Calu3 (cell line): Measurements from ENCODE around the gene CLDND2. TPM values are rescaled to one million over a fixed set of nuclear protein-coding genes. Genes with fewer than 3 reads are reported as not detected.

ENCODE experiments used
- BruUV-seq: library from RNA; stranded (reverse); fragments of 400-500 nt; replicated peaks from 2 replicates; lab custom pipeline; 2021; lab: Mats Ljungman, UMichigan
- CTCF ChIA-PET: fragments of 300-600 bp; sonication (Branson Sonifier 250); formaldehyde crosslinking; loops from one replicate; lab custom pipeline; 2022; ENCODE audit warnings: antibody characterized with exemption; lab: Charles Lee
- DNase-seq: peaks from one replicate; pipeline ENCODE4 v3.0.0; 2022
- H3K27ac Mint-ChIP-seq: one replicate; pipeline ENCODE4 v1.8.0; 2022; ENCODE audit warnings: mixed read lengths; ENCODE audit not compliant: unreplicated experiment
- H3K27me3 Mint-ChIP-seq: one replicate; pipeline ENCODE4 v1.8.0; 2022; ENCODE audit warnings: mixed read lengths; ENCODE audit not compliant: unreplicated experiment
- H3K36me3 Mint-ChIP-seq: one replicate; pipeline ENCODE4 v1.8.0; 2022; ENCODE audit warnings: mild to moderate bottlenecking, moderate library complexity, mixed read lengths; ENCODE audit not compliant: insufficient read depth, unreplicated experiment
- H3K4me1 Mint-ChIP-seq: one replicate; pipeline ENCODE4 v1.8.0; 2022; ENCODE audit warnings: mild to moderate bottlenecking, low read depth, mixed read lengths; ENCODE audit not compliant: unreplicated experiment
- H3K4me3 Mint-ChIP-seq: one replicate; pipeline ENCODE4 v1.8.0; 2022; ENCODE audit warnings: mild to moderate bottlenecking, low read depth, moderate library complexity, mixed read lengths; ENCODE audit not compliant: unreplicated experiment
- H3K9me3 Mint-ChIP-seq: one replicate; pipeline ENCODE4 v1.8.0; 2022; ENCODE audit warnings: low read depth, mixed read lengths; ENCODE audit not compliant: unreplicated experiment
- intact Hi-C: fragments of 100-400 bp; cut with micrococcal nuclease; formaldehyde crosslinking; loops from one replicate; pipeline ENCODE4 v1.10.0; 2022; ENCODE audit not compliant: unreplicated experiment
- total RNA-seq: library from RNA; stranded (reverse); gene quantifications from 2 replicates; pipeline ENCODE4 v1.2.3, GENCODE V29; 2022
- TF ChIP-seq, protein P1 (sequence below): fragments of 200-600 bp; IDR thresholded peaks from one replicate; pipeline ENCODE4 v1.8.0; 2022; ENCODE audit warnings: antibody characterized with exemption; ENCODE audit not compliant: unreplicated experiment

Gene CLDND2
- total RNA-seq, 1 experiment from 2014 or later, result 1.2 TPM

DNA sequence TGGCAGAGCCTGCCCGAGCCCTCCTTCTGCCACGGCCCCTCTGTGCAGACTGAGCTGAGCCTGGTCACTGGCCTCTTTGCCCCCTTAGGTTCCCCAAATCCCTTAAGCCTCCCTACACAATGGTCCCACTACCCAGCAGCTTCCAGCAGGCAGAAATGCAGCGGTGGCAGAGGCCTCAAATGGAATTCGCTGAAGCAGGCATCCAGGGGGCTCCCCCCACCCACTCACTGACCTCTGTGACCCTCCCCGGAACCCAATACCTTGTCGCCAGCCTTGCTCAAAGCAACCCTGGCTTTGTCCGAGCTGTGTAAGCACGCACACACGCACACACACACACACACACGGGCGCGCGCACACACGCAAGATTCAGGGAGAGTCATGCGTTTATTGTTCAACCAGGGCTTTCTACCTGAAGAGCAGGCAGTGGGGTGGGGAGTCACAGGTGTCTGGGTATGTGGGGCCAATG, 19.2 kb upstream of the CLDND2 start, which contains the start of gene LIM2:
TSS of gene LIM2 (minus strand) at position 51 of the 466 bp plus-strand sequence. CDS start 531 bp downstream, outside the sequence.
- H3K4me3 Mint-ChIP-seq, result no peak within 1 kb of the TSS
- no TSS peak for BruUV-seq

DNA sequence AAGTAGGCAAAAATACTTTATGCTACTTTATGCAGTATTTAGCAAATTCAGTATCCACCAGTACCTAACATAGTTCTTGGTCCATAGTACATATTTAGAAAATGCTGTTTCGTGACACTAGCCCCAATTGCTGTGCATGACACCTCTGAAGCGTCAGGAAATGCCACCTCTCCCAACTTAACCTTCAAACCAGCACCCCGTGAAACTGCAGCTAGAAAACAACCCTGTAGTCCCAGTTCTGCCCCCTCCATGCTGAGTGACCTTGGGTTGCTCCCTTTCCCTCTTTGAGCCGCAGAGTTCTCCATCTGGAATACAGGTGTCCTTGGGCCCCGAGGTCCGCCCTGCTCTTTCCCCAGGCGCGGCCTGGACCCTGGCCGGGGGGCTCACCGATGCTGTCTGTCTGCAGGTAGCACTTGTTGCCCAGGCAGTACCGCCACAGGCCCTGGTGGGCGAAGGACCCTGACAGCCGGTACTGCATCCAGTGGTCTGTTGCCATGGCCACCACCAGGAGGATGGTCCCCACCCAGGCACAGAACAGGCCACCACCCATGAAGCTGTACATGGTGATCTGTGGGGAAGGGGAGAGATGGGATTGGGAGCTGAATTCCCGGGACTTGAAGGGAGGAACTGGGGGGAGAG, 18.2 kb upstream of the CLDND2 start:
- Mint-ChIP-seq H3K27me3 (peaks cover 26% of the 10 kb centered on the region), H3K4me1 (no peaks in the 10 kb centered on the region), H3K27ac (no peak overlapping the region), H3K4me3 (no peak overlapping the region), H3K36me3 (peaks cover 6% of the 10 kb centered on the region), H3K9me3 (no peaks in the 10 kb centered on the region)
- TF ChIP-seq, protein P1, sequence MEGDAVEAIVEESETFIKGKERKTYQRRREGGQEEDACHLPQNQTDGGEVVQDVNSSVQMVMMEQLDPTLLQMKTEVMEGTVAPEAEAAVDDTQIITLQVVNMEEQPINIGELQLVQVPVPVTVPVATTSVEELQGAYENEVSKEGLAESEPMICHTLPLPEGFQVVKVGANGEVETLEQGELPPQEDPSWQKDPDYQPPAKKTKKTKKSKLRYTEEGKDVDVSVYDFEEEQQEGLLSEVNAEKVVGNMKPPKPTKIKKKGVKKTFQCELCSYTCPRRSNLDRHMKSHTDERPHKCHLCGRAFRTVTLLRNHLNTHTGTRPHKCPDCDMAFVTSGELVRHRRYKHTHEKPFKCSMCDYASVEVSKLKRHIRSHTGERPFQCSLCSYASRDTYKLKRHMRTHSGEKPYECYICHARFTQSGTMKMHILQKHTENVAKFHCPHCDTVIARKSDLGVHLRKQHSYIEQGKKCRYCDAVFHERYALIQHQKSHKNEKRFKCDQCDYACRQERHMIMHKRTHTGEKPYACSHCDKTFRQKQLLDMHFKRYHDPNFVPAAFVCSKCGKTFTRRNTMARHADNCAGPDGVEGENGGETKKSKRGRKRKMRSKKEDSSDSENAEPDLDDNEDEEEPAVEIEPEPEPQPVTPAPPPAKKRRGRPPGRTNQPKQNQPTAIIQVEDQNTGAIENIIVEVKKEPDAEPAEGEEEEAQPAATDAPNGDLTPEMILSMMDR, result no peak
- no TSS peak for BruUV-seq
- CTCF ChIA-PET, result no interaction called here
- intact Hi-C loops, result no loop called here
- DNase-seq, result no peak

More for the DNA sequence above, 19.2 kb upstream of the CLDND2 start, which contains the start of gene LIM2:
- TF ChIP-seq, protein P1, result no peak
- peaks cover 6% of the 10 kb centered on the region for H3K36me3 Mint-ChIP-seq
- no peak within 1 kb of the TSS for H3K27ac Mint-ChIP-seq
- no peaks in the 10 kb centered on the region for H3K9me3 Mint-ChIP-seq
- intact Hi-C loops, result no loop called here
- no peaks in the 10 kb centered on the region for H3K4me1 Mint-ChIP-seq
- H3K27me3 Mint-ChIP-seq, result peaks cover 17% of the 10 kb centered on the region
- CTCF ChIA-PET, result interaction anchor here (0.9 kb wide), 1 partner anchor 21 kb away, joined by 3 read pairs; no protein-coding TSS in a partner anchor
- DNase-seq, result no peak

DNA sequence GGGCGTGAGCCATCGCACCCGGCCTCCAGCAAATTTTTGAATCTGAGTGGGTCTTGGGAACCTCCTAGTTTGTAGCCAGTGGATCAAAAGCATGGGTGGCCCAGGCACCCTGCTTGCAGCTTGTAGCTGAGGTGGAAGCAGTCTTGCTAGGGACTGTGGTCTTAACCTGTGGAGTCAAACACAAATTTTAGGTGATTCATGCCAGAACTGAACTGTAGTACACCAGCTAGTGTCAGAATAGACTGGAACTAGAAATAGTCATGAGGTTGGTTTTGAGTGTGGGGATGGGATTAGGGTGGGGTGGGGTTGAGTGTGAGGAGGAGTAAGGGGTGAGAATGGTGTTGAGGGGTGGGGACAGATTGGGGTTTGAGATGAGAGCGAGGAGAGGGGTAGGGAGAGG, 13.2 kb upstream of the CLDND2 start:
- Mint-ChIP-seq H3K36me3 (no peaks in the 10 kb centered on the region), H3K4me3 (no peak overlapping the region), H3K27ac (no peak overlapping the region), H3K4me1 (no peaks in the 10 kb centered on the region), H3K27me3 (peaks cover 17% of the 10 kb centered on the region), H3K9me3 (no peaks in the 10 kb centered on the region)
- intact Hi-C loops, result no loop called here
- TF ChIP-seq, protein P1, result no peak
- CTCF ChIA-PET, result interaction anchor here (0.7 kb wide), 1 partner anchor 73 kb away, joined by 9 read pairs; no protein-coding TSS in a partner anchor
- no TSS peak for BruUV-seq
- no peak for DNase-seq

GRCh38 chr19:51380379-51380778, 11.6 kb upstream of the CLDND2 start:
- Mint-ChIP-seq H3K27me3 (peaks cover 17% of the 10 kb centered on the region), H3K4me3 (no peak overlapping the region), H3K36me3 (no peaks in the 10 kb centered on the region), H3K4me1 (no peaks in the 10 kb centered on the region), H3K27ac (no peak overlapping the region), H3K9me3 (no peaks in the 10 kb centered on the region)
- CTCF ChIA-PET, result no interaction called here
- DNase-seq, result no peak
- TF ChIP-seq, protein P1, result no peak
- no TSS peak for BruUV-seq
- intact Hi-C loops, result no loop called here
